K562 (cell line): ENCODE measurements around the gene AJAP1. TPM values are rescaled to one million over a fixed set of nuclear protein-coding genes. Genes with fewer than 3 reads are reported as not detected.

Experiments used
- ATAC-seq: fragments of 200-7000 bp; cut with Tn5 transposase; 3 replicates; pipeline ENCODE4 v1.9.1; 2020; ENCODE audit warnings: moderate library complexity
- BruUV-seq: library from RNA; stranded (reverse); fragments of 400-500 nt; replicated peaks from 2 replicates; lab custom pipeline; 2021; lab: Mats Ljungman, UMichigan
- CTCF ChIA-PET: fragments of 300-600 bp; formaldehyde crosslinking; extraction: SDS; loops from one replicate; lab custom pipeline; 2021; ENCODE audit warnings: low intra/inter-chr PET ratio; lab: Yijun Ruan, JAX
- POLR2A ChIA-PET: fragments of 300-600, 350-650 bp; sonication (Branson Sonifier 250); formaldehyde crosslinking; extraction: SDS; loops from one replicate; lab custom pipeline; 2021; ENCODE audit warnings: antibody characterized with exemption, inconsistent platforms; lab: Yijun Ruan, JAX
- DNase-seq, 4 experiments: peaks; one replicate each; pipeline versions ENCODE4 v3.0.0 to v3.0.0-alpha.2; 2011 to 2018; ENCODE audit warnings: low spot score in 3 of 4, mixed read lengths in 3 of 4; ENCODE audit errors: extremely low read depth in 1 of 4
- FAIRE-seq: peaks from 2 replicates; lab custom pipeline; 2011; peaks lifted over from hg19 to GRCh38; lab: Jason Lieb, UNC
- H2AFZ ChIP-seq: 2 replicates; pipeline ENCODE4 v1.6.0; 2011; ENCODE audit warnings: low read depth, low read length, control low read depth, inconsistent platforms
- H3K27ac ChIP-seq: fragments of 200-600 bp; 3 replicates; pipeline ENCODE4 v1.8.0; 2011; ENCODE audit warnings: low read depth, mild to moderate bottlenecking, control low read depth, inconsistent platforms, low read length, moderate library complexity, mixed read lengths; ENCODE audit errors: extremely low read depth
- H3K27me3 ChIP-seq, 2 experiments: fragments of 300-600 bp in 1 of 2; 2 replicates in 1 of 2; 3 replicates in 1 of 2; pipeline versions ENCODE4 v1.6.0 to v1.8.0; 2011; ENCODE audit warnings: inconsistent platforms in 2 of 2, low read length in 2 of 2, mild to moderate bottlenecking in 1 of 2, mixed read lengths in 1 of 2, moderate library complexity in 1 of 2; ENCODE audit not compliant: control insufficient read depth in 2 of 2, insufficient read depth in 2 of 2
- H3K36me3 ChIP-seq: fragments of 300-600 bp; 3 replicates; pipeline ENCODE4 v1.8.0; 2011; ENCODE audit warnings: mild to moderate bottlenecking, low read length, inconsistent platforms; ENCODE audit not compliant: control insufficient read depth, insufficient read depth
- H3K4me1 ChIP-seq, 2 experiments: fragments of 200-600 bp in 1 of 2; replicated peaks in 1 of 2; 2 replicates in 1 of 2; 3 replicates in 1 of 2; pipeline versions ENCODE4 v1.5.1 to v1.8.0; 2011; ENCODE audit warnings: inconsistent platforms in 2 of 2, low read length in 2 of 2, mild to moderate bottlenecking in 1 of 2, mixed read lengths in 1 of 2, moderate library complexity in 1 of 2; ENCODE audit not compliant: control insufficient read depth in 2 of 2, insufficient read depth in 2 of 2
- H3K4me2 ChIP-seq: 2 replicates; pipeline ENCODE4 v1.6.1; 2011; ENCODE audit warnings: low read length, control low read depth, inconsistent platforms, mixed read lengths; ENCODE audit not compliant: insufficient read depth
- H3K4me3 ChIP-seq: fragments of 200-600 bp; sonication (generic), shearing (Covaris generic); 2 replicates; pipeline ENCODE4 v1.5.1; 2016; ENCODE audit warnings: control low read depth, inconsistent platforms
- H3K79me2 ChIP-seq: fragments of 200-600 bp; 3 replicates; pipeline ENCODE4 v1.8.0; 2011; ENCODE audit warnings: low read length, inconsistent platforms; ENCODE audit not compliant: control insufficient read depth, insufficient read depth
- H3K9ac ChIP-seq, 2 experiments: 2 replicates each; pipeline versions ENCODE4 v1.6.0 to v1.6.1; 2011; ENCODE audit warnings: low read depth in 2 of 2, low read length in 2 of 2, control low read depth in 1 of 2, inconsistent platforms in 1 of 2, mild to moderate bottlenecking in 1 of 2, mixed read lengths in 1 of 2; ENCODE audit not compliant: insufficient read depth in 1 of 2
- H3K9me1 ChIP-seq: one replicate; pipeline ENCODE4 v1.6.0; 2011; ENCODE audit warnings: inconsistent platforms, mild to moderate bottlenecking, low read length, moderate library complexity; ENCODE audit not compliant: control insufficient read depth, insufficient read depth
- H3K9me3 ChIP-seq: replicated peaks from 2 replicates; pipeline ENCODE4 v1.5.1; 2011; ENCODE audit warnings: low read depth, low read length, inconsistent platforms; ENCODE audit not compliant: control insufficient read depth, insufficient read depth
- H4K20me1 ChIP-seq: replicated peaks from 2 replicates; pipeline ENCODE4 v1.6.1; 2011; ENCODE audit warnings: low read length, inconsistent platforms, mixed read lengths; ENCODE audit not compliant: control insufficient read depth, insufficient read depth
- ASH1L ChIP-seq: fragments of 450-650 bp; IDR thresholded peaks from 2 replicates; pipeline ENCODE4 v1.6.1; 2018; ENCODE audit warnings: borderline replicate concordance, mild to moderate bottlenecking, low read depth; ENCODE audit not compliant: partially characterized antibody
- CHD4 ChIP-seq: fragments of 200-600 bp; sonication (generic); IDR thresholded peaks from 3 replicates; pipeline ENCODE4 v1.6.1; 2012; ENCODE audit warnings: low read depth, mild to moderate bottlenecking, mixed read lengths, low read length, inconsistent platforms; ENCODE audit not compliant: insufficient read depth, insufficient replicate concordance, poor library complexity, severe bottlenecking
- ETV6 ChIP-seq, 3 experiments: fragments of 150-350 bp in 1 of 3; sonication (generic) in 1 of 3; formaldehyde crosslinking in 1 of 3; IDR thresholded peaks; 2 replicates each; pipeline versions ENCODE4 v1.6.1 to v1.8.0; 2014 to 2022; ENCODE audit warnings: borderline replicate concordance in 2 of 3, low read depth in 2 of 3, antibody characterized with exemption in 1 of 3, low read length in 1 of 3, mild to moderate bottlenecking in 1 of 3, missing genetic modification reagents in 1 of 3
- GMEB1 ChIP-seq: fragments of 250-450 bp; sonication (Bioruptor Pico); IDR thresholded peaks from 2 replicates; pipeline ENCODE4 v1.4.0; 2020; ENCODE audit warnings: mild to moderate bottlenecking
- MAZ ChIP-seq, 2 experiments: fragments of 450-650 bp in 1 of 2; sonication (generic) in 1 of 2; formaldehyde crosslinking; IDR thresholded peaks in 1 of 2; conservative IDR thresholded peaks in 1 of 2; 2 replicates each; pipeline versions ENCODE4 v1.4.0 to v1.5.0; 2020; ENCODE audit warnings: mild to moderate bottlenecking in 1 of 2, missing genetic modification reagents in 1 of 2
- NCOR1 ChIP-seq: fragments of 450-650 bp; IDR thresholded peaks from 2 replicates; pipeline ENCODE4 v1.6.1; 2016; ENCODE audit warnings: mild to moderate bottlenecking, moderate library complexity
- RFX1 ChIP-seq: fragments of 450-650 bp; IDR thresholded peaks from 2 replicates; pipeline ENCODE4 v1.6.1; 2016; ENCODE audit warnings: mild to moderate bottlenecking, moderate library complexity
- STAT5B ChIP-seq: fragments of 250-450 bp; sonication (Bioruptor Pico); IDR thresholded peaks from 2 replicates; pipeline ENCODE4 v1.8.0; 2021; ENCODE audit warnings: mild to moderate bottlenecking, inconsistent platforms
- TBP ChIP-seq: optimal IDR thresholded peaks from 2 replicates; pipeline ENCODE3; 2011; ENCODE audit warnings: low read depth, low read length, improper control_type of control experiment
- TCF15 ChIP-seq: fragments of 250-450 bp; sonication (Bioruptor Pico); IDR thresholded peaks from 2 replicates; pipeline ENCODE4 v1.8.0; 2022; ENCODE audit warnings: moderate library complexity, mild to moderate bottlenecking, inconsistent platforms
- ZFP1 ChIP-seq: fragments of 450-650 bp; formaldehyde crosslinking; IDR thresholded peaks from 2 replicates; pipeline ENCODE4 v1.4.0; 2020; ENCODE audit warnings: mild to moderate bottlenecking, mixed read lengths
- ZNF134 ChIP-seq: fragments of 250-450 bp; sonication (Bioruptor Pico); conservative IDR thresholded peaks from 2 replicates; pipeline ENCODE4 v1.4.0; 2020
- WGBS: fragments of 100-300 bp; shearing (Covaris generic); methylation state at CpG from one replicate; pipeline ENCODE4 v1.1.6; 2016; ENCODE audit warnings: low coverage, mixed read lengths; ENCODE audit not compliant: insufficient coverage; ENCODE audit errors: missing lambda C conversion rate; 5-methylcytosine and 5-hydroxymethylcytosine counted together
- in situ Hi-C: fragments of 300-500 bp; cut with MboI; formaldehyde crosslinking; loops from 4 replicates; pipeline ENCODE4 v1.15.0; 2018; ENCODE audit warnings: inconsistent platforms, mixed read lengths
- intact Hi-C: fragments of 100-400 bp; cut with micrococcal nuclease; formaldehyde crosslinking; loops from 2 replicates; pipeline ENCODE4 v1.14.2; 2022
- polyA plus RNA-seq, 8 experiments: library from polyadenylated mRNA; depleted of rRNA in 4 of 8; stranded (reverse) in 5 of 8; unstranded in 3 of 8; fragments of >200 nt; fragmentation: Nextera tagmentation in 2 of 8; fragmentation: Illumina TruSeq in 1 of 8; extraction: Ambion mirVana in 2 of 8; extraction: Trizol in 1 of 8; gene quantifications; 2 replicates each; pipeline versions ENCODE4 v1.2.1 to v1.2.3, GENCODE V29; 2011 to 2014; ENCODE audit warnings: inconsistent platforms in 1 of 8, missing spikeins in 1 of 8
- total RNA-seq, 7 experiments: library from RNA; depleted of rRNA in 6 of 7; stranded (reverse); fragments of >200 nt in 6 of 7; fragmentation: Illumina TruSeq in 2 of 7; extraction: Trizol in 2 of 7; gene quantifications; 2 replicates each; pipeline versions ENCODE4 v1.2.1 to v1.2.3, GENCODE V29; 2011 to 2021; ENCODE audit warnings: low replicate concordance in 1 of 7

AJAP1 gene
- total and polyA plus RNA-seq, 9 of the 15 experiments (the other 6 are each of a cell fraction or from before 2014, with no cell fraction given) = not detected

GRCh38 chr1:4697801-4698200, 43.4 kb downstream of the AJAP1 start:
- in situ Hi-C loops = no loop called here
- Histone ChIP-seq H3K79me2 (no peaks in the 10 kb centered on the region), H3K27me3 (peaks cover 0 to 17% of the 10 kb centered on the region in 2 experiments; a peak in 2 of 5 replicates), H3K36me3 (no peaks in the 10 kb centered on the region), H3K9ac (no peak overlapping the region), H3K4me2 (no peak overlapping the region), H3K9me3 (no peaks in the 10 kb centered on the region), H3K4me3 (no peak overlapping the region), H3K9me1 (no peaks in the 10 kb centered on the region)
- intact Hi-C loops = no loop called here
- POLR2A ChIA-PET = interaction anchor here (0.7 kb wide), 1 partner anchor 10 kb away, joined by 4 read pairs; no protein-coding TSS in a partner anchor
- CTCF ChIA-PET = no interaction called here
- ATAC-seq = no peak
- TF ChIP-seq TCF15 (no peak), ETV6 (IDR thresholded peaks at IDR 0.05; ENCODE audit: borderline replicate concordance in 1 of 2, low read depth in 2 of 2, low read length in 1 of 2) (no peak), ETV6 (CRISPR knock-in tag; IDR thresholded peaks at IDR 0.05; ENCODE audit: borderline replicate concordance) (no peak), ZFP1 (CRISPR knock-in tag) (no peak)
- TF ChIP-seq, all 486 proteins: peak for 0
- BruUV-seq = no TSS peak
- H3K27ac ChIP-seq = no peak overlapping the region
- FAIRE-seq (no peak), DNase-seq (no peak)
- 1% methylated on average over 19 of the region's 19 CpGs for WGBS
- 0 out of 2 replicates have a peak, but pooled peaks cover 9% of the 10 kb centered on the region for H4K20me1 ChIP-seq
- no peaks in the 10 kb centered on the region for H3K4me1 ChIP-seq
- H2AFZ ChIP-seq = no peak overlapping the region

GRCh38 chr1:4698911-4699310, 44.5 kb downstream of the AJAP1 start:
- no peaks in the 10 kb centered on the region for H3K36me3 ChIP-seq
- in situ Hi-C loops = no loop called here
- no peak for DNase-seq
- 0% methylated on average over 8 of the region's 8 CpGs for WGBS
- ChIA-PET CTCF (no interaction called here), POLR2A (no interaction called here)
- no TSS peak for BruUV-seq
- no peak overlapping the region for H2AFZ ChIP-seq
- no peaks in the 10 kb centered on the region for H3K9me3 ChIP-seq
- H3K79me2 ChIP-seq = no peaks in the 10 kb centered on the region
- no peak for TF ChIP-seq CHD4
- TF ChIP-seq STAT5B (CRISPR knock-in tag) = no peak
- TF ChIP-seq MAZ (CRISPR knock-in tag; conservative IDR thresholded peaks at IDR 0.05 in 1 of 2, IDR thresholded peaks at IDR 0.05 in 1 of 2) = no peak
- TF ChIP-seq TBP = no peak
- no peak for TF ChIP-seq GMEB1 (CRISPR knock-in tag)
- TF ChIP-seq NCOR1 = no peak
- TF ChIP-seq ASH1L = no peak
- TF ChIP-seq RFX1 = no peak
- TF ChIP-seq ZNF134 (CRISPR knock-in tag) = no peak
- no peak overlapping the region for H3K4me2 ChIP-seq
- no peaks in the 10 kb centered on the region for H3K4me1 ChIP-seq
- H3K4me3 ChIP-seq = no peak overlapping the region
- peaks cover 0 to 22% of the 10 kb centered on the region in 2 experiments; a peak in 2 of 5 replicates for H3K27me3 ChIP-seq
- H3K9ac ChIP-seq = no peak overlapping the region
- intact Hi-C loops = no loop called here
- H3K9me1 ChIP-seq = no peaks in the 10 kb centered on the region
- no peak for FAIRE-seq
- ATAC-seq = no peak
- 0 out of 2 replicates have a peak, but pooled peaks cover 9% of the 10 kb centered on the region for H4K20me1 ChIP-seq
- no peak overlapping the region for H3K27ac ChIP-seq
